GM23338 (cell line): ENCODE data around the gene TMTC2. TPM values are rescaled to one million over a fixed set of nuclear protein-coding genes. Genes with fewer than 3 reads are reported as not detected.

Source experiments
- ATAC-seq: fragments of 200-7000 bp; cut with Tn5 transposase; 3 replicates; pipeline ENCODE4 v1.9.1; 2020
- DNase-seq: peaks from one replicate; pipeline ENCODE4 v3.0.0-alpha.2; 2015; ENCODE audit warnings: low spot score
- H2AFZ ChIP-seq: fragments of 200-600 bp; sonication (generic); 2 replicates; pipeline ENCODE4 v1.8.0; 2016; ENCODE audit warnings: antibody characterized with exemption, mild to moderate bottlenecking, moderate library complexity
- H3F3A ChIP-seq: fragments of 200-600 bp; sonication (generic); replicated peaks from 2 replicates; pipeline ENCODE4 v1.8.0; 2017; ENCODE audit warnings: antibody characterized with exemption, mixed run types, low read depth
- H3K27ac ChIP-seq: fragments of 200-600 bp; sonication (generic); 2 replicates; pipeline ENCODE4 v1.6.1; 2016; ENCODE audit warnings: low read depth
- H3K27me3 ChIP-seq: fragments of 200-600 bp; sonication (generic); 2 replicates; pipeline ENCODE4 v1.8.0; 2016; ENCODE audit warnings: mild to moderate bottlenecking, mixed run types, moderate library complexity; ENCODE audit not compliant: insufficient read depth
- H3K36me3 ChIP-seq: fragments of 200-600 bp; sonication (generic); 2 replicates; pipeline ENCODE4 v1.8.0; 2016; ENCODE audit warnings: mild to moderate bottlenecking; ENCODE audit not compliant: insufficient read depth
- H3K4me1 ChIP-seq: fragments of 200-600 bp; sonication (generic); 2 replicates; pipeline ENCODE4 v1.8.0; 2016; ENCODE audit warnings: mild to moderate bottlenecking, moderate library complexity; ENCODE audit not compliant: insufficient read depth
- H3K4me2 ChIP-seq: fragments of 200-600 bp; sonication (generic); 2 replicates; pipeline ENCODE4 v1.7.1; 2017; ENCODE audit warnings: mixed run types
- H3K4me3 ChIP-seq: fragments of 200-600 bp; sonication (generic); 2 replicates; pipeline ENCODE4 v1.6.1; 2016; ENCODE audit warnings: mixed run types
- H3K79me2 ChIP-seq: fragments of 200-600 bp; sonication (generic); replicated peaks from 2 replicates; pipeline ENCODE4 v1.8.0; 2017; ENCODE audit warnings: mild to moderate bottlenecking; ENCODE audit not compliant: insufficient read depth
- H3K9me2 ChIP-seq: fragments of 200-600 bp; sonication (generic); 2 replicates; pipeline ENCODE4 v1.8.0; 2017; ENCODE audit not compliant: insufficient read depth
- H4K20me1 ChIP-seq: fragments of 200-600 bp; sonication (generic); replicated peaks from 2 replicates; pipeline ENCODE4 v1.8.0; 2017; ENCODE audit warnings: mild to moderate bottlenecking; ENCODE audit not compliant: insufficient read depth
- H3K27ac Mint-ChIP-seq: 2 replicates; pipeline ENCODE4 v1.8.0; 2020; ENCODE audit warnings: inconsistent platforms, mild to moderate bottlenecking, moderate library complexity, mixed read lengths
- H3K27me3 Mint-ChIP-seq: 3 replicates; pipeline ENCODE4 v1.8.0; 2022; ENCODE audit warnings: low read depth, mild to moderate bottlenecking, moderate library complexity, mixed read lengths, inconsistent platforms; ENCODE audit not compliant: insufficient read depth, poor library complexity
- H3K36me3 Mint-ChIP-seq: 3 replicates; pipeline ENCODE4 v1.8.0; 2021; ENCODE audit warnings: low read depth, mild to moderate bottlenecking, inconsistent platforms, moderate library complexity, mixed read lengths
- H3K4me1 Mint-ChIP-seq: 3 replicates; pipeline ENCODE4 v1.8.0; 2020; ENCODE audit warnings: mild to moderate bottlenecking, inconsistent platforms, mixed read lengths
- H3K4me3 Mint-ChIP-seq: 3 replicates; pipeline ENCODE4 v1.8.0; 2021; ENCODE audit warnings: moderate library complexity, mild to moderate bottlenecking, inconsistent platforms, mixed read lengths
- H3K9me3 Mint-ChIP-seq: 3 replicates; pipeline ENCODE4 v1.8.0; 2020; ENCODE audit warnings: moderate library complexity, mild to moderate bottlenecking, inconsistent platforms, mixed read lengths
- CREB1 ChIP-seq: fragments of 250-450 bp; sonication (Bioruptor Pico); IDR thresholded peaks from 2 replicates; pipeline ENCODE4 v1.5.0; 2020; ENCODE audit warnings: low read depth, mild to moderate bottlenecking, moderate library complexity
- CTCF ChIP-seq, 2 experiments: fragments of 200-600 bp in 1 of 2; sonication (generic) in 1 of 2; conservative IDR thresholded peaks; 2 replicates each; pipeline versions ENCODE4 v1.5.1 to v1.6.1; 2016 to 2017; ENCODE audit warnings: antibody characterized with exemption in 2 of 2, low read depth in 2 of 2, mild to moderate bottlenecking in 2 of 2, moderate library complexity in 1 of 2
- ETS1 ChIP-seq: IDR thresholded peaks from 2 replicates; pipeline ENCODE4 v1.6.1; 2016; ENCODE audit warnings: antibody characterized with exemption
- EZH2 ChIP-seq: fragments of 200-600 bp; sonication (generic); IDR thresholded peaks from one replicate; pipeline ENCODE4 v1.8.0; 2017; ENCODE audit warnings: antibody characterized with exemption, mild to moderate bottlenecking, low read depth; ENCODE audit not compliant: unreplicated experiment
- EZH2phosphoT487 ChIP-seq: fragments of 200-600 bp; sonication (generic); IDR thresholded peaks from one replicate; pipeline ENCODE4 v1.8.1; 2018; ENCODE audit warnings: antibody characterized with exemption; ENCODE audit not compliant: unreplicated experiment
- JUNB ChIP-seq: IDR thresholded peaks from one replicate; pipeline ENCODE4 v1.6.1; 2016; ENCODE audit warnings: antibody characterized with exemption; ENCODE audit not compliant: unreplicated experiment
- NANOG ChIP-seq: IDR thresholded peaks from 2 replicates; pipeline ENCODE4 v1.6.1; 2016; ENCODE audit warnings: antibody characterized with exemption, borderline replicate concordance
- POLR2AphosphoS5 ChIP-seq: IDR thresholded peaks from 2 replicates; pipeline ENCODE4 v1.6.1; 2016; ENCODE audit warnings: antibody characterized with exemption, low read depth
- REST ChIP-seq: IDR thresholded peaks from one replicate; pipeline ENCODE4 v1.6.1; 2018; ENCODE audit warnings: antibody characterized with exemption; ENCODE audit not compliant: unreplicated experiment
- STAT1 ChIP-seq: IDR thresholded peaks from one replicate; pipeline ENCODE4 v1.6.1; 2016; ENCODE audit warnings: antibody characterized with exemption; ENCODE audit not compliant: unreplicated experiment
- ZNF114 ChIP-seq: fragments of 250-450 bp; sonication (Bioruptor Pico); IDR thresholded peaks from 2 replicates; pipeline ENCODE4 v1.5.0; 2020; ENCODE audit warnings: mild to moderate bottlenecking, moderate library complexity
- ZNF331 ChIP-seq: fragments of 250-450 bp; sonication (Bioruptor Pico); IDR thresholded peaks from 2 replicates; pipeline ENCODE4 v1.5.0; 2020; ENCODE audit warnings: low read depth, mild to moderate bottlenecking, moderate library complexity
- ZNF462 ChIP-seq: fragments of 250-450 bp; sonication (Bioruptor Pico); IDR thresholded peaks from 2 replicates; pipeline ENCODE4 v1.5.0; 2020; ENCODE audit warnings: mild to moderate bottlenecking, moderate library complexity
- polyA plus RNA-seq: library from polyadenylated mRNA; unstranded; fragments of >200 nt; fragmentation: Nextera tagmentation; extraction: Ambion mirVana; gene quantifications from 2 replicates; pipeline ENCODE4 v1.2.1, GENCODE V29; 2016
- total RNA-seq: library from RNA; depleted of rRNA; stranded (reverse); fragments of >200 nt; shearing (Covaris generic); gene quantifications from 2 replicates; pipeline ENCODE4 v1.2.3, GENCODE V29; 2014

The TMTC2 gene
- total and polyA plus RNA-seq, 2 experiments from 2014 or later = 0.57 to 6.5 TPM

GRCh38 chr12:83145325-83145840, 458.7 kb downstream of the TMTC2 start:
- Histone ChIP-seq H4K20me1 (no peaks in the 10 kb centered on the region; the same call in 1 of the 2 replicates), H3K4me2 (no peak overlapping the region), H3K4me1 (no peaks in the 10 kb centered on the region), H2AFZ (no peak overlapping the region), H3K4me3 (no peak overlapping the region), H3K27me3 (no peaks in the 10 kb centered on the region), H3K79me2 (no peaks in the 10 kb centered on the region), H3F3A (no peaks in the 10 kb centered on the region), H3K27ac (no peak overlapping the region), H3K36me3 (0 out of 2 replicates have a peak, but pooled peaks cover 4% of the 10 kb centered on the region), H3K9me2 (no peaks in the 10 kb centered on the region)
- H3K4me3 Mint-ChIP-seq = no peak overlapping the region
- TF ChIP-seq CTCF (conservative IDR thresholded peaks at IDR 0.05; ENCODE audit: low read depth in 2 of 2) (no peak), NANOG (no peak), CREB1 (no peak), EZH2phosphoT487 (no peak), ZNF114 (CRISPR knock-in tag) (no peak), ZNF462 (CRISPR knock-in tag) (no peak), REST (no peak), STAT1 (no peak), ZNF331 (CRISPR knock-in tag) (no peak), EZH2 (no peak), JUNB (no peak), ETS1 (no peak), POLR2AphosphoS5 (no peak)
- no peak for DNase-seq
- no peak overlapping the region for H3K27ac Mint-ChIP-seq
- H3K4me1 Mint-ChIP-seq = no peaks in the 10 kb centered on the region
- peaks cover 19% of the 10 kb centered on the region for H3K9me3 Mint-ChIP-seq
- peaks cover 13% of the 10 kb centered on the region for H3K36me3 Mint-ChIP-seq
- no peak for ATAC-seq
- H3K27me3 Mint-ChIP-seq = peaks cover 4% of the 10 kb centered on the region
